Measurements from ENCODE around the gene FBXL17. TPM values are rescaled to one million over a fixed set of nuclear protein-coding genes. Genes with fewer than 3 reads are reported as not detected.

Gene FBXL17
- total and polyA plus RNA-seq, 9 of the 15 experiments (the other 6 are each of a cell fraction or from before 2014, with no cell fraction given): 0.32 to 5.4 (median 1.8) TPM

- 0% methylated on average over 1 of the region's 1 CpG for WGBS (ENCODE audit: insufficient coverage, low coverage, missing lambda C conversion rate)
- H3K4me2 ChIP-seq (ENCODE audit: insufficient read depth, low read length): no peak overlapping the region
- no peak overlapping the region for H3K4me3 ChIP-seq
- BruUV-seq (replicated peaks): no TSS peak
- H2AFZ ChIP-seq (ENCODE audit: low read depth, low read length): no peak overlapping the region
- POLR2A ChIA-PET: no interaction called here
- H3K36me3 ChIP-seq (ENCODE audit: control insufficient read depth, insufficient read depth, low read length): no peaks in the 10 kb centered on the region
- intact Hi-C loops (cut with micrococcal nuclease): no loop called here
- H3K9me1 ChIP-seq (ENCODE audit: control insufficient read depth, insufficient read depth, low read length): no peaks in the 10 kb centered on the region
- H3K9ac ChIP-seq (ENCODE audit: insufficient read depth in 1 of 2, low read depth in 2 of 2, low read length in 2 of 2): no peak overlapping the region
- H3K4me1 ChIP-seq (replicated peaks in 1 of 2; ENCODE audit: control insufficient read depth in 2 of 2, insufficient read depth in 2 of 2, low read length in 2 of 2): no peaks in the 10 kb centered on the region
- in situ Hi-C loops (cut with MboI): no loop called here
- TF ChIP-seq ZBTB1 (CRISPR knock-in tag; IDR thresholded peaks at IDR 0.05; ENCODE audit: borderline replicate concordance, low read depth): no peak
- TF ChIP-seq RBFOX2 (IDR thresholded peaks at IDR 0.05; ENCODE audit: low read depth, low read length): no peak
- H3K27me3 ChIP-seq (ENCODE audit: control insufficient read depth in 2 of 2, insufficient read depth in 2 of 2, low read length in 2 of 2): no peaks in the 10 kb centered on the region
- H4K20me1 ChIP-seq (replicated peaks; ENCODE audit: control insufficient read depth, insufficient read depth, low read length): no peaks in the 10 kb centered on the region
- FAIRE-seq (no peak), DNase-seq (ENCODE audit: extremely low read depth in 1 of 4, low spot score in 3 of 4) (no peak), ATAC-seq (no peak)
- H3K79me2 ChIP-seq (ENCODE audit: control insufficient read depth, insufficient read depth, low read length): no peaks in the 10 kb centered on the region
- H3K27ac ChIP-seq (ENCODE audit: extremely low read depth, low read depth, low read length): no peak overlapping the region
- H3K9me3 ChIP-seq (replicated peaks; ENCODE audit: control insufficient read depth, insufficient read depth, low read depth, low read length): no peaks in the 10 kb centered on the region
- CTCF ChIA-PET (ENCODE audit: low intra/inter-chr PET ratio): no interaction called here
Observed at GRCh38 chr5:107930891-107931290, 451.0 kb downstream of the FBXL17 start.

- H3K9me3 ChIP-seq (replicated peaks; ENCODE audit: control insufficient read depth, insufficient read depth, low read depth, low read length): no peaks in the 10 kb centered on the region
- no peak overlapping the region for H3K27ac ChIP-seq (ENCODE audit: extremely low read depth, low read depth, low read length)
- no peak overlapping the region for H3K4me3 ChIP-seq
- H3K27me3 ChIP-seq (ENCODE audit: control insufficient read depth in 2 of 2, insufficient read depth in 2 of 2, low read length in 2 of 2): no peaks in the 10 kb centered on the region
- POLR2A ChIA-PET: no interaction called here
- H2AFZ ChIP-seq (ENCODE audit: low read depth, low read length): no peak overlapping the region
- 5% methylated on average over 3 of the region's 3 CpGs for WGBS (ENCODE audit: insufficient coverage, low coverage, missing lambda C conversion rate)
- H4K20me1 ChIP-seq (replicated peaks; ENCODE audit: control insufficient read depth, insufficient read depth, low read length): no peaks in the 10 kb centered on the region
- no peaks in the 10 kb centered on the region for H3K36me3 ChIP-seq (ENCODE audit: control insufficient read depth, insufficient read depth, low read length)
- DNase-seq (ENCODE audit: extremely low read depth in 1 of 4, low spot score in 3 of 4): no peak
- H3K4me2 ChIP-seq (ENCODE audit: insufficient read depth, low read length): no peak overlapping the region
- ATAC-seq: no peak
- CTCF ChIA-PET (ENCODE audit: low intra/inter-chr PET ratio): no interaction called here
- H3K4me1 ChIP-seq (replicated peaks in 1 of 2; ENCODE audit: control insufficient read depth in 2 of 2, insufficient read depth in 2 of 2, low read length in 2 of 2): no peaks in the 10 kb centered on the region
- no peak for FAIRE-seq
- no peak overlapping the region for H3K9ac ChIP-seq (ENCODE audit: insufficient read depth in 1 of 2, low read depth in 2 of 2, low read length in 2 of 2)
- no TSS peak for BruUV-seq (replicated peaks)
- in situ Hi-C loops (cut with MboI) (no loop called here), intact Hi-C loops (cut with micrococcal nuclease) (no loop called here)
- no peaks in the 10 kb centered on the region for H3K79me2 ChIP-seq (ENCODE audit: control insufficient read depth, insufficient read depth, low read length)
- no peaks in the 10 kb centered on the region for H3K9me1 ChIP-seq (ENCODE audit: control insufficient read depth, insufficient read depth, low read length)
- TF ChIP-seq NFIC (IDR thresholded peaks at IDR 0.05) (no peak), KDM4B (IDR thresholded peaks at IDR 0.05; ENCODE audit: borderline replicate concordance in 2 of 2, low read depth in 1 of 2) (no peak), ZNF444 (CRISPR knock-in tag; IDR thresholded peaks at IDR 0.05) (no peak), CREM (IDR thresholded peaks at IDR 0.05; ENCODE audit: low read depth) (no peak), SRSF1 (IDR thresholded peaks at IDR 0.05; ENCODE audit: low read depth, low read length) (no peak), ASH1L (IDR thresholded peaks at IDR 0.05; ENCODE audit: borderline replicate concordance, low read depth, partially characterized antibody) (no peak), TGIF2 (CRISPR knock-in tag; IDR thresholded peaks at IDR 0.05) (no peak), E2F6 (IDR thresholded peaks at IDR 0.05; ENCODE audit: borderline replicate concordance in 1 of 2, extremely low read depth in 1 of 2, insufficient read depth in 1 of 2, insufficient read length in 1 of 2, low read depth in 1 of 2, low read length in 1 of 2, poor library complexity in 1 of 2, severe bottlenecking in 1 of 2) (no peak), ZNF165 (CRISPR knock-in tag; IDR thresholded peaks at IDR 0.05; ENCODE audit: borderline replicate concordance) (no peak), CHCHD3 (CRISPR knock-in tag; IDR thresholded peaks at IDR 0.05) (no peak), PRMT5 (CRISPR knock-in tag; IDR thresholded peaks at IDR 0.05) (no peak), SREBF2 (CRISPR knock-in tag; IDR thresholded peaks at IDR 0.05) (no peak), RFX1 (IDR thresholded peaks at IDR 0.05) (no peak)
- TF ChIP-seq, protein P1, sequence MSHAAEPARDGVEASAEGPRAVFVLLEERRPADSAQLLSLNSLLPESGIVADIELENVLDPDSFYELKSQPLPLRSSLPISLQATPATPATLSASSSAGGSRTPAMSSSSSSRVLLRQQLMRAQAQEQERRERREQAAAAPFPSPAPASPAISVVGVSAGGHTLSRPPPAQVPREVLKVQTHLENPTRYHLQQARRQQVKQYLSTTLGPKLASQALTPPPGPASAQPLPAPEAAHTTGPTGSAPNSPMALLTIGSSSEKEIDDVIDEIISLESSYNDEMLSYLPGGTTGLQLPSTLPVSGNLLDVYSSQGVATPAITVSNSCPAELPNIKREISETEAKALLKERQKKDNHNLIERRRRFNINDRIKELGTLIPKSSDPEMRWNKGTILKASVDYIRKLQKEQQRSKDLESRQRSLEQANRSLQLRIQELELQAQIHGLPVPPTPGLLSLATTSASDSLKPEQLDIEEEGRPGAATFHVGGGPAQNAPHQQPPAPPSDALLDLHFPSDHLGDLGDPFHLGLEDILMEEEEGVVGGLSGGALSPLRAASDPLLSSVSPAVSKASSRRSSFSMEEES (CRISPR knock-in tag; IDR thresholded peaks at IDR 0.05): no peak
Observed at GRCh38 chr5:107930092-107930491, 451.8 kb downstream of the FBXL17 start.

Measured in K562 (cell line).